NOMO-1 treated with DMSO at 0.1 percent for 48 hours (cell line): ENCODE data around the gene SARS2.

Experiments
- DNase-seq: peaks from one replicate; lab custom pipeline; 2025; ENCODE audit not compliant: unreplicated experiment; lab: John Stamatoyannopoulos, UW

SARS2 gene

GRCh38 chr19:38917921-38918491 is 12.6 kb downstream of the SARS2 start:
- no peak for DNase-seq

- DNase-seq = no peak
These were observed 13.0 kb downstream of the SARS2 start for GRCh38 chr19:38917516-38917915.

GRCh38 chr19:38915329-38916321 is 14.9 kb downstream of the SARS2 start:
- DNase-seq = no peak

GRCh38 chr19:38913958-38914357 is 16.6 kb downstream of the SARS2 start:
- no peak for DNase-seq

- no peak for DNase-seq
These were observed 17.7 kb downstream of the SARS2 start for GRCh38 chr19:38912600-38913514.

GRCh38 chr19:38911388-38912001 is 19.1 kb downstream of the SARS2 start:
- no peak for DNase-seq

GRCh38 chr19:38910488-38910887 is 20.1 kb downstream of the SARS2 start:
- no peak for DNase-seq

GRCh38 chr19:38908911-38909310 is 21.7 kb downstream of the SARS2 start:
- no peak for DNase-seq

GRCh38 chr19:38907670-38908069 is 22.9 kb downstream of the SARS2 start:
- no peak for DNase-seq

- no peak for DNase-seq
These were observed 23.3 kb downstream of the SARS2 start for GRCh38 chr19:38907227-38907626.

- no peak for DNase-seq
These were observed 24.9 kb downstream of the SARS2 start for GRCh38 chr19:38905620-38906019.

GRCh38 chr19:38904581-38905539 is 25.7 kb downstream of the SARS2 start:
- no peak for DNase-seq

GRCh38 chr19:38901683-38902082 is 28.9 kb downstream of the SARS2 start:
- no peak for DNase-seq

- no peak for DNase-seq
These were observed 29.8 kb downstream of the SARS2 start for GRCh38 chr19:38900743-38901190.

GRCh38 chr19:38900202-38900629 is 30.3 kb downstream of the SARS2 start:
- DNase-seq = no peak

- DNase-seq = peak; percentile 100
These were observed 30.9 kb downstream of the SARS2 start, which contains the start of the genes NFKBIB and SIRT2 for GRCh38 chr19:38899447-38900201. Gene NFKBIB, plus strand, starts transcription at chr19:38899969. Its CDS starts 64 bp downstream, at chr19:38900033. Gene SIRT2, minus strand, starts transcription at chr19:38899618. Its CDS starts 97 bp downstream, at chr19:38899521.

- no peak for DNase-seq
These were observed 31.6 kb downstream of the SARS2 start for GRCh38 chr19:38898788-38899446.

- no peak for DNase-seq
These were observed 35.6 kb downstream of the SARS2 start for GRCh38 chr19:38894968-38895367.
